Kidney (tissue), 14 donors: Measurements from ENCODE around the gene NFIA. TPM values are rescaled to one million over a fixed set of nuclear protein-coding genes. Genes with fewer than 3 reads are reported as not detected.

Experiments
- DNase-seq, 5 donors: peaks; one replicate each; pipeline ENCODE4 v3.0.0-alpha.2; 2013 to 2020
- FAIRE-seq: peaks from 2 replicates; lab custom pipeline; 2012; peaks lifted over from hg19 to GRCh38; lab: Jason Lieb, UNC
- H3K27ac ChIP-seq, 2 donors: one replicate each; pipeline ENCODE4 v1.7.0; 2013; ENCODE audit warnings: low read depth in 2 of 2, low read length in 2 of 2, inconsistent platforms in 1 of 2
- H3K27me3 ChIP-seq: one replicate; pipeline ENCODE4 v1.7.1; 2013; ENCODE audit warnings: low read length, inconsistent platforms; ENCODE audit not compliant: control insufficient read depth, insufficient read depth
- H3K36me3 ChIP-seq, 3 donors: one replicate each; pipeline versions ENCODE4 v1.7.0 to v1.7.1; 2013; ENCODE audit warnings: low read length in 3 of 3, control low read depth in 1 of 3, inconsistent platforms in 1 of 3; ENCODE audit not compliant: insufficient read depth in 3 of 3, control insufficient read depth in 2 of 3
- H3K4me1 ChIP-seq, 3 donors: one replicate each; pipeline versions ENCODE4 v1.7.0 to v1.7.1; 2013; ENCODE audit warnings: low read length in 3 of 3, inconsistent platforms in 1 of 3, low read depth in 1 of 3; ENCODE audit not compliant: control insufficient read depth in 2 of 3, insufficient read depth in 2 of 3
- H3K4me3 ChIP-seq, 3 donors: one replicate each; pipeline versions ENCODE4 v1.7.0 to v1.8.1; 2013; ENCODE audit warnings: low read length in 3 of 3, control low read depth in 1 of 3, inconsistent platforms in 1 of 3
- H3K9ac ChIP-seq, 3 donors: one replicate each; pipeline versions ENCODE4 v1.7.0 to v1.7.1; 2013; ENCODE audit warnings: low read length in 3 of 3, control low read depth in 1 of 3, inconsistent platforms in 1 of 3
- H3K9me3 ChIP-seq, 3 donors: one replicate each; pipeline versions ENCODE4 v1.7.0 to v1.7.1; 2013; ENCODE audit warnings: low read length in 3 of 3, control low read depth in 1 of 3, inconsistent platforms in 1 of 3; ENCODE audit not compliant: control insufficient read depth in 2 of 3, insufficient read depth in 1 of 3
- intact Hi-C: fragments of 100-400 bp; cut with DNase I; formaldehyde crosslinking; loops from one replicate; pipeline ENCODE4 v1.11.1; 2022
- polyA plus RNA-seq: library from polyadenylated mRNA; stranded (reverse); fragments of 350-450 nt; fragmentation: Illumina TruSeq; extraction: RNeasy Lipid Tissue Mini Kit (QIAGEN cat#74804); gene quantifications from one replicate; pipeline ENCODE4 v1.2.3, GENCODE V29; 2014; ENCODE audit warnings: low read depth, low replicate concordance; ENCODE audit not compliant: insufficient read depth
- total RNA-seq: library from RNA; stranded (reverse); fragmentation: NEBNext Ultra II Directional; extraction: Animal tissue kit (Norgen Biotek cat#: 25700); gene quantifications from one replicate; pipeline ENCODE4 v1.2.1, GENCODE V29; 2021
- TF ChIP-seq, protein P1 (sequence below): IDR thresholded peaks from 3 replicates; pipeline ENCODE4 v1.5.1; 2012; ENCODE audit warnings: mild to moderate bottlenecking, moderate library complexity, borderline replicate concordance; ENCODE audit not compliant: insufficient read depth; ENCODE audit errors: extremely low read depth
- donor health status: control.
- donor health status: control.
- donor health status: control.
- donor health status: control.
- donor health status: control.
- donor health status: DM: yes; HTN: yes; CAD: no.
- donor health status: Normal renal cell carcinoma (clear cell type).

The NFIA gene
- total and polyA plus RNA-seq, 2 donors from 2014 or later, result 4.8 to 87.5 TPM

DNA sequence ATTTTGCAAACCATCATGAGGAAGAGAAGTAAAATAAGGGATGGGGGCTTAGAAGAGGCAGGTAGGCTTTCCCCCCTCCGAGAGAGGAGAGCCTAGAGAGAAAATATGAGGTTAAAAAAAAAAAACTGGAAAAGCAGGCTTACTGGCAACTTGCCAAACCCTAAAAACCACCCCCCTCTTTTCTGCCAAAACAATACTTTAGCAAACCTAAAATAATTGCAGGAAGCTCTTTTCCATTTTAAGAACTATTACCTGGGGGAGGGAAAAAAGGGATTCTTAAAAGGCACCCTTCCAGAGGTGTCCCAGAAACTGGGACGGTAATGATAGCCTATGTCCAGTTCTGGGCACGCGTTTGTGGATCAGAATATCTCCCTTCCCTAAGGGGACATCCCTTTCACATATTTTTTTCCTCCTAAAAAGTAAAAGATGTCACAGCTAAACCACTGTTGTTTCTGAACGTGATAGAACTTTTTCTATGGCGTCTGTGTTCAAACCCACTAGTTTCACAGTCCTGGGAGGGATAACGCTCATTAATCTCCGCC lies 1.1 kb upstream of the NFIA start:
- Histone ChIP-seq H3K27me3 (no peaks in the 10 kb centered on the region), H3K27ac (peak overlapping the region; percentile 58 to 82), H3K36me3 (no peaks in the 10 kb centered on the region), H3K4me3 (peak overlapping the region; percentile 71 to 83 (median 75)), H3K9me3 (no peaks in the 10 kb centered on the region), H3K4me1 (peaks cover 0 to 28% (median 16%) of the 10 kb centered on the region in 3 donors), H3K9ac (peak overlapping the region; percentile 17 to 76 (median 65))
- DNase-seq, result peak in 1 of 5 donors; percentile 59
- FAIRE-seq, result no peak
- intact Hi-C loops, result no loop called here
- TF ChIP-seq, protein P1, sequence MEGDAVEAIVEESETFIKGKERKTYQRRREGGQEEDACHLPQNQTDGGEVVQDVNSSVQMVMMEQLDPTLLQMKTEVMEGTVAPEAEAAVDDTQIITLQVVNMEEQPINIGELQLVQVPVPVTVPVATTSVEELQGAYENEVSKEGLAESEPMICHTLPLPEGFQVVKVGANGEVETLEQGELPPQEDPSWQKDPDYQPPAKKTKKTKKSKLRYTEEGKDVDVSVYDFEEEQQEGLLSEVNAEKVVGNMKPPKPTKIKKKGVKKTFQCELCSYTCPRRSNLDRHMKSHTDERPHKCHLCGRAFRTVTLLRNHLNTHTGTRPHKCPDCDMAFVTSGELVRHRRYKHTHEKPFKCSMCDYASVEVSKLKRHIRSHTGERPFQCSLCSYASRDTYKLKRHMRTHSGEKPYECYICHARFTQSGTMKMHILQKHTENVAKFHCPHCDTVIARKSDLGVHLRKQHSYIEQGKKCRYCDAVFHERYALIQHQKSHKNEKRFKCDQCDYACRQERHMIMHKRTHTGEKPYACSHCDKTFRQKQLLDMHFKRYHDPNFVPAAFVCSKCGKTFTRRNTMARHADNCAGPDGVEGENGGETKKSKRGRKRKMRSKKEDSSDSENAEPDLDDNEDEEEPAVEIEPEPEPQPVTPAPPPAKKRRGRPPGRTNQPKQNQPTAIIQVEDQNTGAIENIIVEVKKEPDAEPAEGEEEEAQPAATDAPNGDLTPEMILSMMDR, result no peak

DNA sequence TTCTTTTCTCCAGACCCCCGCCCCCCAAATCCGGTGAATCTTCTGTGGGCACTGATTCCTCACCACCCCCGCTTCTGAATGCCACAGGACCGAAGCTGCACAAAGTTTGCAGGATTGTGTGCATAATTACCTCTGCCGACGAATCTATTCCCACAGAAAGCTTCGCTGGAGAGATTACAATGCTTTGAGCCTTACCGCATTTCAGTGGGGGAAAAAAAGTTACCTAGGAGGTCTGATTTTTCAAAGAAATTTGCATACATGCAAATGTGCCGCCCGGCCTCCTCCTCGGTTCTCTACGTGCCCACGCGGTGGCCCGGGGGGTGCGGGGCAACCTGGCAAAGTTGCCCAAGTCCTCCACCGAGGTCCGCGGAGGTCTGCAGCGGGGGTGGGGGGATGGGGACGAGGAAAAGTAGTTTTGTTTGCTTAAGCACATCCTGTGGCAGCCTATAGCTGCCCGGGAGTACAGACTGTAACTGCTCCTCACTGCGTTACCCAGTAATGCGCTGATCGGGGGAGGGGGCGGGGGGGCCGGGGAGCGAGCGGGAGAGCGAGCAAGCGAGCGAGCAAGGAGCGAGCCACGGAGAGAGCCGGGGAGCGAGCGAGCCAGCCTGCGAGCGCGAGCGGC lies 563 bp upstream of the NFIA start:
- peak; percentile 67 to 84 (median 75) for DNase-seq
- H3K4me1 ChIP-seq, result peaks cover 0 to 28% (median 13%) of the 10 kb centered on the region in 3 donors
- intact Hi-C loops, result no loop called here
- peak overlapping the region; percentile 71 to 83 (median 75) for H3K4me3 ChIP-seq
- no peaks in the 10 kb centered on the region for H3K36me3 ChIP-seq
- H3K27me3 ChIP-seq, result no peaks in the 10 kb centered on the region
- FAIRE-seq, result no peak
- TF ChIP-seq, protein P1, result no peak
- H3K9me3 ChIP-seq, result no peaks in the 10 kb centered on the region
- H3K27ac ChIP-seq, result peak overlapping the region; percentile 58 to 82
- H3K9ac ChIP-seq, result peak overlapping the region; percentile 17 to 76 (median 65)

DNA sequence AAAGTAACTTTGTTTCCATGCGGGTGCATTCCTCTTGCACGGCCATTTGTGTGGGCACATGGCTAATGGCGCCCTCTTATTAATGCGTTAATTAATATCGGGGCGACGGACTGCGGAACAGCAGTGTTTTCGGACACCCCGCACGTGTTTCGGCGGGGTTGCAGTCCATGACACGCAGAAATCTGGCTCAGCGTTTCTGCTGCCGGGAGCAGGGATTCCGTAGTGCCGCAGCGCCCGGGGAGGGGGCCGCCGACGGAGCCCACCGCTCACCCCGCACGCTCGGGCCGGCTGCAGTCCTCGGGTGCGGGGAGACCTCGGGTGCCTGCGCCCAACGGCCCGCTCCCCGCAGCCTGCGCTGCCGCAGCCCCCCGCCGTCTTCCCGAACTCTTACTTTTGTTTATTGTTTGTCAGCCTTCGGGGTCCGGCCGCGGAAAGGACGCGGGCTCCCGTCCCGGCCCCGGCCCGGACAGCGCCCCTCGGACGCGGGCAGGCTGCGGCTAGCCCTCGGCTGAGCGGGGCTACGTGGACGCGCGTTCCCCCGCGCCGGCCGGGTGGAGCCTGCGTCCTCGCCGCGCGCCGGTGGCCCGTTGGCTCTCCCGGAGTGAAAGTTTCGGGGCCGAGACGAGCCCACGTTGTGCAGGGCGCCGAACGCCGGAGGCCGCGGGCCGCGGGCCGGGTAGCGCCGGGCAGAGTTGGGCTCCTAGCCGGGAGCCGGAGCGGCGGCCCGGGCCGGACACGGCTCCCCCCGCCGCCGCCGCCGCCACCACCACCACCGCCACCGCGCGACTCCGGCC lies 849 bp downstream of the NFIA start:
- FAIRE-seq (no peak), DNase-seq (peak; percentile 19 to 79 (median 48))
- intact Hi-C loops, result no loop called here

More for the DNA sequence above, 849 bp downstream of the NFIA start:
- peaks cover 0 to 28% (median 13%) of the 10 kb centered on the region in 3 donors for H3K4me1 ChIP-seq
- no peaks in the 10 kb centered on the region for H3K9me3 ChIP-seq
- TF ChIP-seq, protein P1, result no peak
- H3K27ac ChIP-seq, result peak overlapping the region; percentile 79 to 88
- H3K4me3 ChIP-seq, result peak overlapping the region; percentile 58 to 87 (median 82)
- peaks cover 0 to under 1% (median 0%) of the 10 kb centered on the region in 3 donors for H3K36me3 ChIP-seq
- peak overlapping the region; percentile 44 to 82 (median 80) for H3K9ac ChIP-seq
- no peaks in the 10 kb centered on the region for H3K27me3 ChIP-seq
